AG04450 (cell line): ENCODE measurements around the gene SLC1A7. TPM values are rescaled to one million over a fixed set of nuclear protein-coding genes. Genes with fewer than 3 reads are reported as not detected.

Source experiments
- CTCF ChIA-PET: fragments of 300-600, 350-600 bp; formaldehyde crosslinking; extraction: SDS; loops from one replicate; lab custom pipeline; 2022; ENCODE audit warnings: antibody characterized with exemption, inconsistent platforms; lab: Charles Lee
- POLR2A ChIA-PET: fragments of 350-600 bp; formaldehyde crosslinking; extraction: SDS; loops from one replicate; lab custom pipeline; 2021; ENCODE audit warnings: antibody characterized with exemption, inconsistent platforms; lab: Yijun Ruan, JAX
- DNase-seq: peaks from one replicate; pipeline ENCODE4 v3.0.0-alpha.2; 2011; ENCODE audit warnings: low read depth, low spot score
- H3K27ac ChIP-seq: one replicate; pipeline ENCODE4 v1.5.1; 2012; ENCODE audit warnings: low read depth, low read length, control low read depth
- H3K27me3 ChIP-seq: one replicate; pipeline ENCODE4 v1.6.0; 2012; ENCODE audit warnings: low read length; ENCODE audit not compliant: control insufficient read depth, insufficient read depth
- H3K4me3 ChIP-seq: 2 replicates; pipeline ENCODE4 v1.5.1; 2011; ENCODE audit warnings: mild to moderate bottlenecking, low read depth, low read length, control low read depth
- H3K9me3 ChIP-seq: 2 replicates; pipeline ENCODE4 v1.5.1; 2012; ENCODE audit warnings: low read length; ENCODE audit not compliant: control insufficient read depth, insufficient read depth
- polyA plus RNA-seq: library from polyadenylated mRNA; depleted of rRNA; stranded (reverse); fragments of >200 nt; gene quantifications from 2 replicates; pipeline ENCODE4 v1.2.3, GENCODE V29; 2011
- TF ChIP-seq, protein P1 (sequence below): IDR thresholded peaks from 2 replicates; pipeline ENCODE4 v1.5.1; 2011; ENCODE audit warnings: low read depth, low read length, control low read depth, inconsistent platforms

SLC1A7 gene
- polyA plus RNA-seq, 1 experiment = 0.11 TPM

DNA sequence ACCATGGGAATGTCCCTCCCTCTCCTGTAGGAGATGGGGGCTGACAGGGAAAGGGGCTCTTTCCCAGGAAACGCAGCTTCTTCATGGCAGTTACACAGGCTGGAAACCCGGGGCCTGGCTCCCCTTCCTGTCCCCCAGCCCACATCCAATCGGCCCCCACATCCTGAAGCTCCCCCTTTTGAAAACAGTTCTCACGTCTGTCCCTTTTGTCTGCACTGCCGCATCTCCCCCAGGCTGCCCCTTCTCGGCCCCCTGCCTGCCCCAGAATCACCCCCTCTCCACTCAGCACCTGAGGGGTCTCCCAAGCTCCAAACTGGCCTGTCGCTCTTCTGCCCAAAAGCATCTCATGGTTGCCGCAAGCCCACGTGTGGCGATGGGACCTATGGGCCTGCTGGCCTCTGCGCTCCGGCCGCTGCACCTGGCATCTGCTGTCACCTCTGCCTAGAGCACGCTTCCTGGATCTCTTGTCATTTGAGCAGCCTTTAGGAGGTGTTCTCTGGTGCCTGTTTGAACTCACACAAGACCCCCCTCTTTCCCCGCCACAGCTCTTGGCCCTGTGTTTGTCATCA lies 867 bp downstream of the SLC1A7 start:
- no peak for DNase-seq
- CTCF ChIA-PET = no interaction called here
- TF ChIP-seq, protein P1, sequence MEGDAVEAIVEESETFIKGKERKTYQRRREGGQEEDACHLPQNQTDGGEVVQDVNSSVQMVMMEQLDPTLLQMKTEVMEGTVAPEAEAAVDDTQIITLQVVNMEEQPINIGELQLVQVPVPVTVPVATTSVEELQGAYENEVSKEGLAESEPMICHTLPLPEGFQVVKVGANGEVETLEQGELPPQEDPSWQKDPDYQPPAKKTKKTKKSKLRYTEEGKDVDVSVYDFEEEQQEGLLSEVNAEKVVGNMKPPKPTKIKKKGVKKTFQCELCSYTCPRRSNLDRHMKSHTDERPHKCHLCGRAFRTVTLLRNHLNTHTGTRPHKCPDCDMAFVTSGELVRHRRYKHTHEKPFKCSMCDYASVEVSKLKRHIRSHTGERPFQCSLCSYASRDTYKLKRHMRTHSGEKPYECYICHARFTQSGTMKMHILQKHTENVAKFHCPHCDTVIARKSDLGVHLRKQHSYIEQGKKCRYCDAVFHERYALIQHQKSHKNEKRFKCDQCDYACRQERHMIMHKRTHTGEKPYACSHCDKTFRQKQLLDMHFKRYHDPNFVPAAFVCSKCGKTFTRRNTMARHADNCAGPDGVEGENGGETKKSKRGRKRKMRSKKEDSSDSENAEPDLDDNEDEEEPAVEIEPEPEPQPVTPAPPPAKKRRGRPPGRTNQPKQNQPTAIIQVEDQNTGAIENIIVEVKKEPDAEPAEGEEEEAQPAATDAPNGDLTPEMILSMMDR = no peak
- Histone ChIP-seq H3K9me3 (peaks cover 3% of the 10 kb centered on the region; the same call in 1 of the 2 replicates), H3K4me3 (no peak overlapping the region), H3K27ac (no peak overlapping the region), H3K27me3 (no peaks in the 10 kb centered on the region)
- POLR2A ChIA-PET = no interaction called here

DNA sequence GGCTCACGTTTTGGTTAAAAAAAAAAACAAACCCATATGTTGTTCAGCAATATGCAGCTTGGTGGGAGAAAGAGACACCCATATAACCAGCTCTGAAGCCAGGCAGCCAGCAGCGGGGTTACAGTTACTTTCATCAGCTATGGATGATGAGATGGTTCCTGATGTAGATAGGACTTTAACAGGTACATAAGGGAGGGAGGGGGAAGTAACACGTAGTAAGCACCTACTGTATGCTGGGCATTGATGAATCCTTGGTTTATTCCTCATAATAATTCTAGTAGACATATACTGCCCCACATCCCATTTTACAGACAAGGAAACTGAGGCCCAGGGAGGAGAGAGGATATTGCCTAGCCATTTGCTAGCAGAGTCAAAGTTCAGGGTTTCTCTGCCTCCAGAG lies 2.0 kb downstream of the SLC1A7 start:
- peaks cover 3% of the 10 kb centered on the region; the same call in 1 of the 2 replicates for H3K9me3 ChIP-seq
- ChIA-PET POLR2A (interaction anchor here (0.7 to 0.8 kb wide), 2 partner anchors 33 to 127 kb away, joined by 3 to 5 read pairs; no protein-coding TSS in a partner anchor), CTCF (no interaction called here)
- no peak overlapping the region for H3K4me3 ChIP-seq
- no peaks in the 10 kb centered on the region for H3K27me3 ChIP-seq
- TF ChIP-seq, protein P1 = no peak
- no peak for DNase-seq
- peak overlapping the region; percentile 61 for H3K27ac ChIP-seq

DNA sequence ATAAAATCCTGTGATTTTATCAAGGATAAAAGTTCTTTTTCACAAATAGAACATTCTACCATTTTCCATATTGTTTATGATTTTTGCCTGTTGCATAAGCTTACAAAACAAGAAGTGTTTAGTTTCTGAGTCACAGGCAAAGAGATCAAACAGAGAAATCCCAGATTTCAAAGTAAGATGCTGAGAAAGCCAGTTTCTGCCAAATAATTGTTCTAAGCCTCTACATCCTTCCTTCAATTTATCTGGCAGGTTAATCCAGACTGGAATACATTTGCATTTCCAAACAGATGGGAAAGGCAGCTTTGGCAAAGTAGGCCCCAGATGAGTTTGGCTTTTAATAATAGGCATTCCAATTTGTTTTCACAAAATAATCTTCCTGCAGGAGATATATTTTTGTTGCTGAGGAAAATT lies 2.5 kb downstream of the SLC1A7 start:
- H3K27ac ChIP-seq = peak overlapping the region; percentile 43
- no peaks in the 10 kb centered on the region for H3K27me3 ChIP-seq
- H3K4me3 ChIP-seq = no peak overlapping the region
- DNase-seq = no peak
- TF ChIP-seq, protein P1 = no peak
- H3K9me3 ChIP-seq = peaks cover 3% of the 10 kb centered on the region; the same call in 1 of the 2 replicates
- ChIA-PET CTCF (no interaction called here), POLR2A (interaction anchor here (0.7 to 0.8 kb wide), 2 partner anchors 32 to 126 kb away, joined by 3 to 5 read pairs; no protein-coding TSS in a partner anchor)

DNA sequence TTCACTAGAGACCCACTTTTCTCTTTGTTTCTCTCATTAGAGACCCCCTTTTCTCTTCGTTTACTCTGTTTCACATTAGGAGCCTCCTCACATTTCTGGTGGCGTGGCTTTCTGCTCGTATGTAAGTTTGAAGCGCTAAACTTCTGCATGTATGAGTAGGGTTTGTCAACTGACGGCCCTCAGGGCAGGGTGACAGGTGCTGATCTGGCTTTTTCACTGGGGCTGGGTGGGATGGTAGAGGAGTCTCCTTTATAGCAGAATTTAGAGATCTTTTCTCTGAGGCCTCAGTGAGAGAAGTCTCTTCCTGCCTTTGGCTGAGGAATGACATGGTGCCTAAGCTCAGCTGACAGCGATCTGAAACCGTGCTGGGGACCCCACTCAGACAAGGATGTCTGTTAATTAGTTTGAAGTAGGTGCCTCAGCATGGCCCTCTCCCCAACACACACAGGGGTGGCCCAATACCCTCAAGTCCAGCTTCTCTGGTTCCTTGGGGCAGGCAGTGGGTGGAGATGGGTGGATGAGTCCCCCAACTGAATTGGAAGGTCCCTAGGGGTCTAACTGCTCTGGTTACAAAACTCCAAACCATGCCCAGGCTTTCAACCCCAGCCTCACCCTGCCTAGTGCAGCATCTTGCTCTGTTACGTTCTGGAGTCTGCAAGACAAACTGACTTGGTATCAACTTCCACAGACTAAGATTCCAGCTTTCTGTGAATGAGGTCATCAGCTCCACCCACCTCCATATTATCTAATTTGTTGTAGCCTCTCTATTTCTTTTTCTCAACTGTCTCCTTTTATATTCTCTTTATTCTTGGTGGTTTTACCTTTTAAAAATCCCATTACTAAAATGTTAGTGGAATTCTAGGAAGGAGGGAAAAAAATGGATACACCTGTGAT lies 3.2 kb downstream of the SLC1A7 start:
- CTCF ChIA-PET = no interaction called here
- no peaks in the 10 kb centered on the region for H3K27me3 ChIP-seq

More for the DNA sequence above, 3.2 kb downstream of the SLC1A7 start:
- peaks cover 3% of the 10 kb centered on the region; the same call in 1 of the 2 replicates for H3K9me3 ChIP-seq
- DNase-seq = no peak
- POLR2A ChIA-PET = no interaction called here
- TF ChIP-seq, protein P1 = no peak
- no peak overlapping the region for H3K4me3 ChIP-seq
- peak overlapping the region; percentile 47 for H3K27ac ChIP-seq
